HepG2 (cell line): ENCODE data around the gene NEIL1. TPM values are rescaled to one million over a fixed set of nuclear protein-coding genes. Genes with fewer than 3 reads are reported as not detected.

Experiments used
- AKAP8 ChIP-seq: sonication (generic); formaldehyde crosslinking; IDR thresholded peaks from 2 replicates; pipeline ENCODE4 v1.5.1; 2020; ENCODE audit warnings: mild to moderate bottlenecking, missing genetic modification reagents
- BCL3 ChIP-seq: sonication (generic); formaldehyde crosslinking; IDR thresholded peaks from 2 replicates; pipeline ENCODE4 v1.5.1; 2020; ENCODE audit warnings: mild to moderate bottlenecking, missing genetic modification reagents, moderate library complexity
- DR1 ChIP-seq: sonication (generic); formaldehyde crosslinking; IDR thresholded peaks from 2 replicates; pipeline ENCODE4 v1.8.0; 2021; ENCODE audit warnings: mild to moderate bottlenecking, missing genetic modification reagents, inconsistent platforms
- FOSL1 ChIP-seq: sonication (generic); formaldehyde crosslinking; IDR thresholded peaks from 2 replicates; pipeline ENCODE4 v1.9.0; 2021; ENCODE audit warnings: missing genetic modification reagents, borderline replicate concordance
- GPN1 ChIP-seq: sonication (generic); formaldehyde crosslinking; IDR thresholded peaks from 2 replicates; pipeline ENCODE4 v1.5.1; 2020; ENCODE audit warnings: missing genetic modification reagents, borderline replicate concordance
- KDM2A ChIP-seq: sonication (generic); formaldehyde crosslinking; IDR thresholded peaks from 2 replicates; pipeline ENCODE4 v1.4.0; 2020; ENCODE audit warnings: low read depth, missing genetic modification reagents, borderline replicate concordance
- NR2F1 ChIP-seq, 2 experiments: fragments of 450-650 bp in 1 of 2; formaldehyde crosslinking in 1 of 2; IDR thresholded peaks; 2 replicates each; pipeline versions ENCODE4 v1.5.0 to v1.6.1; 2016 to 2020; ENCODE audit warnings: mild to moderate bottlenecking in 1 of 2, missing compliant biosample characterization in 1 of 2, missing genetic modification reagents in 1 of 2, moderate library complexity in 1 of 2
- PHF21A ChIP-seq: sonication (generic); formaldehyde crosslinking; IDR thresholded peaks from 2 replicates; pipeline ENCODE4 v1.5.0; 2020; ENCODE audit warnings: mild to moderate bottlenecking, missing genetic modification reagents
- RBM39 ChIP-seq: fragments of 200-400 bp; formaldehyde crosslinking; IDR thresholded peaks from one replicate; pipeline ENCODE4 v1.6.1; 2018; ENCODE audit warnings: antibody characterized with exemption, mild to moderate bottlenecking, low read depth, low read length; ENCODE audit not compliant: poor library complexity, severe bottlenecking
- TGIF2 ChIP-seq: IDR thresholded peaks from 2 replicates; pipeline ENCODE4 v1.6.1; 2016; ENCODE audit warnings: control low read depth, missing compliant biosample characterization
- TOE1 ChIP-seq: sonication (generic); formaldehyde crosslinking; IDR thresholded peaks from 2 replicates; pipeline ENCODE4 v1.4.0; 2020; ENCODE audit warnings: mild to moderate bottlenecking, missing genetic modification reagents
- ZBTB3 ChIP-seq: sonication (generic); formaldehyde crosslinking; IDR thresholded peaks from 2 replicates; pipeline ENCODE4 v1.4.0; 2020; ENCODE audit warnings: low read depth, mild to moderate bottlenecking, moderate library complexity, missing genetic modification reagents, borderline replicate concordance
- ZBTB40 ChIP-seq, 2 experiments: fragments of 450-650 bp in 1 of 2; sonication (generic) in 1 of 2; formaldehyde crosslinking in 1 of 2; IDR thresholded peaks; 2 replicates each; pipeline versions ENCODE4 v1.6.1 to v1.8.0; 2016 to 2022; ENCODE audit warnings: antibody characterized with exemption in 1 of 2, mild to moderate bottlenecking in 1 of 2, missing genetic modification reagents in 1 of 2
- ZBTB44 ChIP-seq: sonication (generic); formaldehyde crosslinking; IDR thresholded peaks from 2 replicates; pipeline ENCODE4 v1.4.0; 2020; ENCODE audit warnings: missing genetic modification reagents
- ZNF12 ChIP-seq: sonication (generic); formaldehyde crosslinking; IDR thresholded peaks from 2 replicates; pipeline ENCODE4 v1.5.0; 2020; ENCODE audit warnings: missing genetic modification reagents
- ZNF256 ChIP-seq: sonication (generic); formaldehyde crosslinking; conservative IDR thresholded peaks from 2 replicates; pipeline ENCODE4 v1.4.0; 2020; ENCODE audit warnings: missing genetic modification reagents
- ZNF274 ChIP-seq: sonication (generic); formaldehyde crosslinking; IDR thresholded peaks from 2 replicates; pipeline ENCODE4 v1.5.1; 2020; ENCODE audit warnings: mild to moderate bottlenecking, missing genetic modification reagents
- ZNF577 ChIP-seq: sonication (generic); formaldehyde crosslinking; IDR thresholded peaks from 2 replicates; pipeline ENCODE4 v1.4.0; 2020; ENCODE audit warnings: mild to moderate bottlenecking, low read depth, missing genetic modification reagents, borderline replicate concordance
- polyA plus RNA-seq, 8 experiments: library from polyadenylated mRNA; depleted of rRNA in 3 of 8; stranded (reverse) in 7 of 8; unstranded in 1 of 8; fragments of >200 nt; fragmentation: Illumina TruSeq in 4 of 8; extraction: Trizol in 4 of 8; gene quantifications; 2 replicates each; pipeline versions ENCODE4 v1.2.1 to v1.2.3, GENCODE V29; 2011 to 2016; ENCODE audit warnings: low read depth in 4 of 8, missing spikeins in 1 of 8, mixed read lengths in 1 of 8; ENCODE audit not compliant: insufficient read depth in 1 of 8
- total RNA-seq, 5 experiments: library from RNA; depleted of rRNA; stranded (reverse); fragments of >200 nt; fragmentation: Illumina TruSeq; extraction: Trizol; gene quantifications; 2 replicates each; pipeline ENCODE4 v1.2.3, GENCODE V29; 2016; ENCODE audit warnings: low read depth in 1 of 5

NEIL1 gene
- total and polyA plus RNA-seq, 2 of the 13 experiments (the other 11 are each of a cell fraction or from before 2014, with no cell fraction given), result 10.4 to 15.5 TPM

GRCh38 chr15:75368689-75369239, 21.9 kb downstream of the NEIL1 start (continued):
- TF ChIP-seq RBM39 (no peak), TGIF2 (CRISPR knock-in tag) (peak; percentile 63; the same call in 1 of the 2 replicates), KDM2A (CRISPR knock-in tag) (no peak), AKAP8 (CRISPR knock-in tag) (no peak), ZNF256 (CRISPR knock-in tag) (no peak), ZNF274 (CRISPR knock-in tag) (no peak), FOSL1 (CRISPR knock-in tag) (no peak), PHF21A (CRISPR knock-in tag) (peak; percentile 90; the same call in 1 of the 2 replicates), ZNF577 (CRISPR knock-in tag) (no peak), DR1 (no peak), ZBTB40 (IDR thresholded peaks at IDR 0.05) (no peak), ZBTB40 (CRISPR knock-in tag; IDR thresholded peaks at IDR 0.05) (no peak; the same call in 1 of the 2 replicates), ZNF12 (CRISPR knock-in tag) (no peak), TOE1 (CRISPR knock-in tag) (no peak), GPN1 (CRISPR knock-in tag) (no peak), BCL3 (CRISPR knock-in tag) (no peak), ZBTB3 (CRISPR knock-in tag) (no peak), ZBTB44 (CRISPR knock-in tag) (no peak), NR2F1 (CRISPR knock-in tag; IDR thresholded peaks at IDR 0.05) (no peak; a peak in 1 of 4 replicates)
